Nephron (organoid): ENCODE results near the gene MCRS1.

ENCODE experiments used
- H3K27ac Mint-ChIP-seq, 3 experiments: 2 replicates each; pipeline ENCODE4 v1.8.0; 2020; ENCODE audit warnings: mixed read lengths in 3 of 3, mild to moderate bottlenecking in 2 of 3, moderate library complexity in 1 of 3
- H3K27me3 Mint-ChIP-seq: 2 replicates; pipeline ENCODE4 v1.8.0; 2021; ENCODE audit warnings: low read depth, mild to moderate bottlenecking, moderate library complexity, mixed read lengths
- H3K36me3 Mint-ChIP-seq: 2 replicates; pipeline ENCODE4 v1.8.0; 2020; ENCODE audit warnings: low read depth, mixed read lengths
- H3K4me1 Mint-ChIP-seq: 2 replicates; pipeline ENCODE4 v1.8.0; 2020; ENCODE audit warnings: mixed read lengths
- H3K4me3 Mint-ChIP-seq, 3 experiments: 2 replicates each; pipeline ENCODE4 v1.8.0; 2020; ENCODE audit warnings: mild to moderate bottlenecking in 3 of 3, mixed read lengths in 3 of 3, moderate library complexity in 2 of 3
- H3K9me3 Mint-ChIP-seq: 2 replicates; pipeline ENCODE4 v1.8.0; 2020; ENCODE audit warnings: mixed read lengths
- CTCF ChIP-seq, 3 experiments: fragments of 200-600 bp; sonication (generic); IDR thresholded peaks; one replicate each; pipeline ENCODE4 v1.5.0; 2021; ENCODE audit warnings: antibody characterized with exemption in 3 of 3; ENCODE audit not compliant: unreplicated experiment in 3 of 3

The MCRS1 gene

GRCh38 chr12:49559011-49559675 is 8.8 kb downstream of the MCRS1 start:
- peaks cover 31% of the 10 kb centered on the region for H3K36me3 Mint-ChIP-seq
- no peaks in the 10 kb centered on the region for H3K9me3 Mint-ChIP-seq
- peaks cover 5% of the 10 kb centered on the region for H3K4me1 Mint-ChIP-seq
- no peak overlapping the region for H3K4me3 Mint-ChIP-seq
- no peak for TF ChIP-seq CTCF (IDR thresholded peaks at IDR 0.05; ENCODE audit: unreplicated experiment in 3 of 3)
- H3K27ac Mint-ChIP-seq: no peak overlapping the region
- no peaks in the 10 kb centered on the region for H3K27me3 Mint-ChIP-seq

GRCh38 chr12:49558526-49558925 is 9.4 kb downstream of the MCRS1 start:
- peaks cover 26% of the 10 kb centered on the region for H3K36me3 Mint-ChIP-seq

GRCh38 chr12:49557917-49558215 is 10.1 kb downstream of the MCRS1 start:
- Mint-ChIP-seq H3K4me3 (no peak overlapping the region), H3K27me3 (peaks cover 8% of the 10 kb centered on the region), H3K4me1 (no peaks in the 10 kb centered on the region), H3K36me3 (peaks cover 26% of the 10 kb centered on the region), H3K27ac (no peak overlapping the region), H3K9me3 (no peaks in the 10 kb centered on the region)
- TF ChIP-seq CTCF (IDR thresholded peaks at IDR 0.05; ENCODE audit: unreplicated experiment in 3 of 3): peak in 1 of 3 experiments; percentile 15

More at GRCh38 chr12:49558526-49558925, 9.4 kb downstream of the MCRS1 start:
- Mint-ChIP-seq H3K27me3 (peaks cover 2% of the 10 kb centered on the region), H3K9me3 (no peaks in the 10 kb centered on the region), H3K4me3 (no peak overlapping the region), H3K4me1 (no peaks in the 10 kb centered on the region), H3K27ac (no peak overlapping the region)
- no peak for TF ChIP-seq CTCF (IDR thresholded peaks at IDR 0.05; ENCODE audit: unreplicated experiment in 3 of 3)

- TF ChIP-seq CTCF (IDR thresholded peaks at IDR 0.05; ENCODE audit: unreplicated experiment in 3 of 3): no peak
- Mint-ChIP-seq H3K27ac (no peak overlapping the region), H3K9me3 (no peaks in the 10 kb centered on the region), H3K27me3 (peaks cover 12% of the 10 kb centered on the region), H3K4me3 (no peak overlapping the region), H3K4me1 (no peaks in the 10 kb centered on the region), H3K36me3 (peaks cover 20% of the 10 kb centered on the region)
Measured at GRCh38 chr12:49557187-49557916, 10.6 kb downstream of the MCRS1 start.

- H3K27ac Mint-ChIP-seq: peak overlapping the region in 1 of 3 experiments; percentile 33
- H3K36me3 Mint-ChIP-seq: peaks cover 13% of the 10 kb centered on the region
Measured at GRCh38 chr12:49556391-49557186, 11.4 kb downstream of the MCRS1 start.

More at GRCh38 chr12:49556391-49557186, 11.4 kb downstream of the MCRS1 start:
- no peaks in the 10 kb centered on the region for H3K9me3 Mint-ChIP-seq
- peaks cover 18% of the 10 kb centered on the region for H3K27me3 Mint-ChIP-seq
- TF ChIP-seq CTCF (IDR thresholded peaks at IDR 0.05; ENCODE audit: unreplicated experiment in 3 of 3): no peak
- no peak overlapping the region for H3K4me3 Mint-ChIP-seq
- no peaks in the 10 kb centered on the region for H3K4me1 Mint-ChIP-seq
